ENCODE results near the gene ARHGAP25. TPM values are rescaled to one million over a fixed set of nuclear protein-coding genes. Genes with fewer than 3 reads are reported as not detected.

The ARHGAP25 gene
- total RNA-seq, 3 donors from 2014 or later (not counting 1 experiment from before 2014, with no cell fraction given): 122 to 180 (median 155) TPM

- H3K36me3 ChIP-seq (ENCODE audit: control insufficient read depth, insufficient read depth, low read length): peaks cover 8% of the 10 kb centered on the region
- H3K4me3 Mint-ChIP-seq: peak overlapping the region; percentile 70
- no peaks in the 10 kb centered on the region for H3K27me3 ChIP-seq (ENCODE audit: control insufficient read depth, insufficient read depth, low read length)
- H3K4me3 ChIP-seq (ENCODE audit: low read length): no peak overlapping the region
- H3K27ac ChIP-seq (ENCODE audit: low read length): peak overlapping the region; percentile 96
- H3K4me1 Mint-ChIP-seq: peaks cover 100% of the 10 kb centered on the region in 2 donors
- intact Hi-C loops (cut with micrococcal nuclease): loop anchor here (5.0 kb wide), 1 partner anchor 35 kb away; no protein-coding TSS in a partner anchor
- H3K36me3 Mint-ChIP-seq: peaks cover 6% of the 10 kb centered on the region
- H3K27ac Mint-ChIP-seq: peak overlapping the region in 1 of 2 donors; percentile 93
- no peak for ATAC-seq
- H3K9me3 ChIP-seq (ENCODE audit: control insufficient read depth, insufficient read depth, low read length): no peaks in the 10 kb centered on the region
- H3K27me3 Mint-ChIP-seq (ENCODE audit: low read depth in 2 of 2): no peaks in the 10 kb centered on the region
- no peak for TF ChIP-seq CTCF (IDR thresholded peaks at IDR 0.05)
- WGBS (ENCODE audit: insufficient coverage): 88% methylated on average over 2 of the region's 2 CpGs
- H3K9me3 Mint-ChIP-seq: no peaks in the 10 kb centered on the region
- DNase-seq: no peak
- H3K4me1 ChIP-seq (ENCODE audit: control insufficient read depth, insufficient read depth, low read length): peaks cover 90% of the 10 kb centered on the region
These were observed 37.5 kb downstream of the ARHGAP25 start for GRCh38 chr2:68772109-68772508.

GRCh38 chr2:68774569-68775271 is 40.1 kb downstream of the ARHGAP25 start:
- H3K27me3 Mint-ChIP-seq (ENCODE audit: low read depth in 2 of 2): no peaks in the 10 kb centered on the region
- H3K9me3 Mint-ChIP-seq: no peaks in the 10 kb centered on the region
- no peak for TF ChIP-seq CTCF (IDR thresholded peaks at IDR 0.05)
- peak overlapping the region; percentile 85 for H3K4me3 ChIP-seq (ENCODE audit: low read length)
- DNase-seq: peak; percentile 62 to 78
- H3K9me3 ChIP-seq (ENCODE audit: control insufficient read depth, insufficient read depth, low read length): no peaks in the 10 kb centered on the region
- H3K27ac ChIP-seq (ENCODE audit: low read length): peak overlapping the region; percentile 96
- no peaks in the 10 kb centered on the region for H3K27me3 ChIP-seq (ENCODE audit: control insufficient read depth, insufficient read depth, low read length)
- peaks cover 27% of the 10 kb centered on the region for H3K36me3 ChIP-seq (ENCODE audit: control insufficient read depth, insufficient read depth, low read length)
- under 1% methylated on average over 31 of the region's 31 CpGs for WGBS (ENCODE audit: insufficient coverage)
- H3K27ac Mint-ChIP-seq: peak overlapping the region in 1 of 2 donors; percentile 93
- H3K4me3 Mint-ChIP-seq: peak overlapping the region; percentile 96
- H3K4me1 ChIP-seq (ENCODE audit: control insufficient read depth, insufficient read depth, low read length): peaks cover 74% of the 10 kb centered on the region
- H3K36me3 Mint-ChIP-seq: peaks cover 6% of the 10 kb centered on the region
- H3K4me1 Mint-ChIP-seq: peaks cover 93 to 94% of the 10 kb centered on the region in 2 donors
- intact Hi-C loops (cut with micrococcal nuclease): loop anchor here (1.0 to 5.0 kb wide), 2 partner anchors 7 to 33 kb away; no protein-coding TSS in a partner anchor
- ATAC-seq: peak; percentile 55 to 83 (median 72)

GRCh38 chr2:68775272-68775842 is 40.7 kb downstream of the ARHGAP25 start:
- peak in 2 of 3 donors; percentile 4 to 11 for ATAC-seq
- peaks cover 6% of the 10 kb centered on the region for H3K36me3 Mint-ChIP-seq
- peak overlapping the region; percentile 85 for H3K4me3 ChIP-seq (ENCODE audit: low read length)

More at GRCh38 chr2:68775272-68775842, 40.7 kb downstream of the ARHGAP25 start:
- intact Hi-C loops (cut with micrococcal nuclease): loop anchor here (1.0 kb wide), 1 partner anchor 8 kb away; no protein-coding TSS in a partner anchor
- Mint-ChIP-seq H3K4me3 (peak overlapping the region; percentile 96), H3K9me3 (no peaks in the 10 kb centered on the region), H3K27me3 (ENCODE audit: low read depth in 2 of 2) (no peaks in the 10 kb centered on the region), H3K4me1 (peaks cover 92 to 94% of the 10 kb centered on the region in 2 donors), H3K27ac (peak overlapping the region in 1 of 2 donors; percentile 93)
- Histone ChIP-seq H3K4me1 (ENCODE audit: control insufficient read depth, insufficient read depth, low read length) (peaks cover 68% of the 10 kb centered on the region), H3K9me3 (ENCODE audit: control insufficient read depth, insufficient read depth, low read length) (no peaks in the 10 kb centered on the region), H3K36me3 (ENCODE audit: control insufficient read depth, insufficient read depth, low read length) (peaks cover 33% of the 10 kb centered on the region), H3K27me3 (ENCODE audit: control insufficient read depth, insufficient read depth, low read length) (no peaks in the 10 kb centered on the region), H3K27ac (ENCODE audit: low read length) (peak overlapping the region; percentile 96)
- DNase-seq: peak in 1 of 2 donors; percentile 38
- TF ChIP-seq CTCF (IDR thresholded peaks at IDR 0.05): no peak
- 27% methylated on average over 12 of the region's 13 CpGs for WGBS (ENCODE audit: insufficient coverage)
